ENCODE results near the gene UHRF2. TPM values are rescaled to one million over a fixed set of nuclear protein-coding genes. Genes with fewer than 3 reads are reported as not detected.

UHRF2 gene
- total and polyA plus RNA-seq, 2 donors (not counting 3 experiments of a cell fraction or from before 2014, with no cell fraction given): 63.5 to 101 TPM

DNA sequence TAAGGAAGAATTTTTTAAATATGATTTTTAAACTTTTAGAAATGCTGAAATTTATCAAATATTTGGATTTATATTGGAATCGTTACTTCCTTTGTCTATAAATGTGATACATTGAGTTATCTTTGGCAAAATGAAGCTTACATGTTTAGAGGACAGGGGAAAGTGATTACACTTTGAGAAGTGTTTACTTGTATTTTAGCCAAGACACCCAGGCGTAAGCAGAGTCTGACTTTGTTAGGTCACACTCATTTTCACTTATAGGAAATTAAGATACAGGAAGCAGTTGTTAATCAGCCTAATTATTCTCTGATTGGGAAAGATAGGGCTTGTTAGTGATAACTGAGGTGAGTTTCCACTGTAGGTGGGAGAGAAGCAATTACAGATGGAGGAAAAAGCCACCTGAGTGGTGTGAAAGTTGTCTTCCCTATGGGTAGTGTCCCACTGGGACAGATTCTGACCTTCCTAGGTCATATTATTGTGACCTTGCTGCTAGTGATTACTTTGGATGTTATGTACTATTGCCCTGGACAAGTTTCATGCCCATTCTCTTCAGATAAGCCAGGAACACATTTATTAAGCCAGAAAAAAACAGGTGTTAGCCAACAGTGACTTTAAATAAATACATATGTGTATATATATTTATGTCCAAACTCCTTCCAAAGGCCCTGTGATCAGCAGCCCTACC is 88.7 kb downstream of the UHRF2 start:
- Histone ChIP-seq H3K9me1 (replicated peaks; ENCODE audit: control insufficient read depth, extremely low read depth, insufficient read depth, low read length) (no peaks in the 10 kb centered on the region), H2AFZ (ENCODE audit: low read depth, low read length) (no peak overlapping the region), H3K4me1 (ENCODE audit: control insufficient read depth, extremely low read depth, insufficient read depth, low read length) (peaks cover 3% of the 10 kb centered on the region), H4K20me1 (replicated peaks; ENCODE audit: control insufficient read depth, extremely low read depth, insufficient read depth, low read length) (no peaks in the 10 kb centered on the region), H3K79me2 (ENCODE audit: control insufficient read depth, insufficient read depth, low read length) (peaks cover 17% of the 10 kb centered on the region), H3K36me3 (ENCODE audit: control insufficient read depth in 2 of 2, extremely low read depth in 1 of 2, insufficient read depth in 2 of 2, low read length in 2 of 2) (peaks cover 21 to 40% of the 10 kb centered on the region in 2 experiments), H3K27ac (ENCODE audit: insufficient read depth, low read depth, low read length) (no peak overlapping the region), H3K27me3 (ENCODE audit: control insufficient read depth in 2 of 2, insufficient read depth in 2 of 2, low read length in 2 of 2) (no peaks in the 10 kb centered on the region), H3K4me2 (ENCODE audit: insufficient read depth, low read length) (no peak overlapping the region), H3K4me3 (replicated peaks in 1 of 3; ENCODE audit: insufficient read depth in 1 of 3, low read depth in 1 of 3, low read length in 3 of 3) (no peak overlapping the region), H3K9me3 (replicated peaks; ENCODE audit: control insufficient read depth, insufficient read depth, low read length) (no peaks in the 10 kb centered on the region), H3K9ac (replicated peaks; ENCODE audit: extremely low read depth, insufficient read depth, low read length) (no peak overlapping the region)
- dilution Hi-C loops (cut with MboI; ENCODE audit: extremely low pct_ligation_motif_present, low sequenced_read_pairs): no loop called here
- FAIRE-seq (no peak), DNase-seq (ENCODE audit: low read depth, low spot score) (no peak)
- ChIA-PET POLR2A (no interaction called here), CTCF (interaction anchor here (0.6 to 1.7 kb wide), 2 partner anchors 66 to 116 kb away, joined by 3 to 4 read pairs; no protein-coding TSS in a partner anchor)
- intact Hi-C loops (cut with micrococcal nuclease): no loop called here
- no TSS peak for BruUV-seq (replicated peaks)
- TF ChIP-seq, protein P1, sequence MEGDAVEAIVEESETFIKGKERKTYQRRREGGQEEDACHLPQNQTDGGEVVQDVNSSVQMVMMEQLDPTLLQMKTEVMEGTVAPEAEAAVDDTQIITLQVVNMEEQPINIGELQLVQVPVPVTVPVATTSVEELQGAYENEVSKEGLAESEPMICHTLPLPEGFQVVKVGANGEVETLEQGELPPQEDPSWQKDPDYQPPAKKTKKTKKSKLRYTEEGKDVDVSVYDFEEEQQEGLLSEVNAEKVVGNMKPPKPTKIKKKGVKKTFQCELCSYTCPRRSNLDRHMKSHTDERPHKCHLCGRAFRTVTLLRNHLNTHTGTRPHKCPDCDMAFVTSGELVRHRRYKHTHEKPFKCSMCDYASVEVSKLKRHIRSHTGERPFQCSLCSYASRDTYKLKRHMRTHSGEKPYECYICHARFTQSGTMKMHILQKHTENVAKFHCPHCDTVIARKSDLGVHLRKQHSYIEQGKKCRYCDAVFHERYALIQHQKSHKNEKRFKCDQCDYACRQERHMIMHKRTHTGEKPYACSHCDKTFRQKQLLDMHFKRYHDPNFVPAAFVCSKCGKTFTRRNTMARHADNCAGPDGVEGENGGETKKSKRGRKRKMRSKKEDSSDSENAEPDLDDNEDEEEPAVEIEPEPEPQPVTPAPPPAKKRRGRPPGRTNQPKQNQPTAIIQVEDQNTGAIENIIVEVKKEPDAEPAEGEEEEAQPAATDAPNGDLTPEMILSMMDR (IDR thresholded peaks at IDR 0.05; ENCODE audit: extremely low read depth in 1 of 2, insufficient read depth in 1 of 2, low read depth in 1 of 2, low read length in 2 of 2): no peak
- TF ChIP-seq MYC (IDR thresholded peaks at IDR 0.05; ENCODE audit: low read depth, low read length): no peak
- no peak for TF ChIP-seq POLR2A (IDR thresholded peaks at IDR 0.05; ENCODE audit: low read depth, low read length)
- no peak for TF ChIP-seq JUN (IDR thresholded peaks at IDR 0.05; ENCODE audit: borderline replicate concordance, insufficient read depth, insufficient read length, low read depth)
- no peak for TF ChIP-seq EZH2 (IDR thresholded peaks at IDR 0.05; ENCODE audit: borderline replicate concordance, low read depth, low read length, severe bottlenecking)
- no peak for TF ChIP-seq POLR2AphosphoS5 (IDR thresholded peaks at IDR 0.05; ENCODE audit: insufficient read depth, low read depth, low read length)
- no peak for TF ChIP-seq FOS (IDR thresholded peaks at IDR 0.05; ENCODE audit: borderline replicate concordance, insufficient read depth, low read length)
- no peak for TF ChIP-seq GATA2 (IDR thresholded peaks at IDR 0.05; ENCODE audit: insufficient read depth, insufficient read length, low read depth, low read length)
- TF ChIP-seq, protein P2, sequence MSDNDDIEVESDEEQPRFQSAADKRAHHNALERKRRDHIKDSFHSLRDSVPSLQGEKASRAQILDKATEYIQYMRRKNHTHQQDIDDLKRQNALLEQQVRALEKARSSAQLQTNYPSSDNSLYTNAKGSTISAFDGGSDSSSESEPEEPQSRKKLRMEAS (IDR thresholded peaks at IDR 0.05; ENCODE audit: insufficient read depth, insufficient read length): no peak
